Hepatocyte (in vitro differentiated cells): Measurements from ENCODE around the gene SLX4IP. TPM values are rescaled to one million over a fixed set of nuclear protein-coding genes. Genes with fewer than 3 reads are reported as not detected.

Experiments used
- DNase-seq: peaks from one replicate; pipeline ENCODE4 v3.0.0-alpha.2; 2016; ENCODE audit warnings: low spot score
- H2AFZ ChIP-seq: fragments of 200-600 bp; sonication (generic); 2 replicates; pipeline ENCODE4 v1.6.0; 2016; ENCODE audit warnings: antibody characterized with exemption, mild to moderate bottlenecking
- H3K27ac ChIP-seq: fragments of 200-600 bp; sonication (generic); 2 replicates; pipeline ENCODE4 v1.5.1; 2016; ENCODE audit warnings: mild to moderate bottlenecking
- H3K27me3 ChIP-seq: fragments of 200-600 bp; sonication (generic); 2 replicates; pipeline ENCODE4 v1.6.1; 2016
- H3K36me3 ChIP-seq: fragments of 200-600 bp; sonication (generic); replicated peaks from 2 replicates; pipeline ENCODE4 v1.5.1; 2016; ENCODE audit warnings: low read depth; ENCODE audit not compliant: insufficient read depth
- H3K4me1 ChIP-seq: fragments of 200-600 bp; sonication (generic); 2 replicates; pipeline ENCODE4 v1.5.1; 2016; ENCODE audit warnings: mild to moderate bottlenecking, moderate library complexity; ENCODE audit not compliant: insufficient read depth
- H3K4me2 ChIP-seq: fragments of 200-600 bp; sonication (generic); 2 replicates; pipeline ENCODE4 v1.6.0; 2016
- H3K4me3 ChIP-seq: fragments of 200-600 bp; sonication (generic); 2 replicates; pipeline ENCODE4 v1.5.1; 2016; ENCODE audit warnings: mild to moderate bottlenecking
- H3K79me2 ChIP-seq: fragments of 200-600 bp; sonication (generic); 2 replicates; pipeline ENCODE4 v1.6.0; 2017; ENCODE audit warnings: mild to moderate bottlenecking
- H3K9me2 ChIP-seq: fragments of 200-600 bp; sonication (generic); replicated peaks from 2 replicates; pipeline ENCODE4 v1.6.0; 2017; ENCODE audit warnings: mild to moderate bottlenecking; ENCODE audit not compliant: insufficient read depth
- H3K9me3 ChIP-seq: fragments of 200-600 bp; sonication (generic); 2 replicates; pipeline ENCODE4 v1.5.1; 2016; ENCODE audit warnings: low read depth, mild to moderate bottlenecking
- H4K20me1 ChIP-seq: fragments of 200-600 bp; sonication (generic); 2 replicates; pipeline ENCODE4 v1.6.0; 2016; ENCODE audit warnings: mild to moderate bottlenecking; ENCODE audit not compliant: insufficient read depth, poor library complexity, severe bottlenecking
- CTCF ChIP-seq: fragments of 200-600 bp; sonication (generic); IDR thresholded peaks from 2 replicates; pipeline ENCODE4 v1.5.1; 2016; ENCODE audit warnings: antibody characterized with exemption, mild to moderate bottlenecking; ENCODE audit not compliant: poor library complexity
- EZH2 ChIP-seq: fragments of 200-600 bp; sonication (generic); IDR thresholded peaks from 2 replicates; pipeline ENCODE4 v1.6.1; 2016; ENCODE audit warnings: antibody characterized with exemption, mild to moderate bottlenecking, borderline replicate concordance
- EZH2phosphoT487 ChIP-seq: fragments of 200-600 bp; sonication (generic); IDR thresholded peaks from one replicate; pipeline ENCODE4 v1.6.1; 2018; ENCODE audit warnings: antibody characterized with exemption, mild to moderate bottlenecking, low read depth, moderate library complexity; ENCODE audit not compliant: unreplicated experiment, severe bottlenecking
- WGBS: methylation state at CpG from one replicate; pipeline ENCODE4 v1.1.6; 2016; ENCODE audit warnings: low lambda C conversion rate; ENCODE audit errors: missing lambda C conversion rate; 5-methylcytosine and 5-hydroxymethylcytosine counted together
- polyA plus RNA-seq: library from polyadenylated mRNA; unstranded; fragments of >200 nt; fragmentation: Nextera tagmentation; extraction: Ambion mirVana; gene quantifications from 2 replicates; pipeline ENCODE4 v1.2.1, GENCODE V29; 2016
- total RNA-seq: library from RNA; depleted of rRNA; stranded (reverse); fragments of >200 nt; gene quantifications from 2 replicates; pipeline ENCODE4 v1.2.3, GENCODE V29; 2014

SLX4IP gene
- total and polyA plus RNA-seq, 2 experiments from 2014 or later: 2.9 to 5.7 TPM

DNA sequence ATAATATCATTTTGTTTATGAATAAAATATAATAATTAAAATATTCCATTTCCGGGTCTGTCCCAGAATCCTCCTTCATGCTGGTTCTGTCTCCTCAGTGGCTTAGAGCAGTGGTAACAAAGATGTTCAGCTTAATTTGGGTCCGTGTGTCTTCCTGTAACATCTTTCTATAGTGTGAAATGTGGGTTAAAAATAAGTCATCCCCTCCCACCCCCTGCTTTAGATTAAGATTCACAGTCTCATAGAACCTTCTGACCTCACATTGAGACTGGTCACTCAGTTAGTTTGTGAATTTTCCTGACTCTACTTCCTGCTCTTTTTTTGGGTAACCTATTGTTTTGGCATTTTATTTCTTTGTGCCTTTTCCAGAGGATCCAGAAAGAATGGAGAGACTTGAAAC is 55.2 kb downstream of the SLX4IP start:
- no peaks in the 10 kb centered on the region for H3K27me3 ChIP-seq
- no peaks in the 10 kb centered on the region for H3K36me3 ChIP-seq
- no peaks in the 10 kb centered on the region for H3K9me2 ChIP-seq
- no peak for TF ChIP-seq EZH2phosphoT487
- no peak for TF ChIP-seq CTCF
- no peak for TF ChIP-seq EZH2
- H3K4me3 ChIP-seq: no peak overlapping the region
- H3K27ac ChIP-seq: no peak overlapping the region
- no peak overlapping the region for H2AFZ ChIP-seq
- no peak for DNase-seq
- no peaks in the 10 kb centered on the region for H3K9me3 ChIP-seq
- H4K20me1 ChIP-seq: no peaks in the 10 kb centered on the region
- WGBS: 90% methylated on average over 2 of the region's 2 CpGs
- peaks cover 5% of the 10 kb centered on the region for H3K4me1 ChIP-seq
- no peak overlapping the region for H3K4me2 ChIP-seq
- no peaks in the 10 kb centered on the region for H3K79me2 ChIP-seq

GRCh38 chr20:10490706-10491105 is 55.6 kb downstream of the SLX4IP start:
- DNase-seq: no peak
- Histone ChIP-seq H2AFZ (no peak overlapping the region), H3K4me3 (no peak overlapping the region), H3K9me3 (no peaks in the 10 kb centered on the region), H3K36me3 (no peaks in the 10 kb centered on the region), H3K4me2 (no peak overlapping the region), H3K4me1 (peaks cover 5% of the 10 kb centered on the region), H3K79me2 (no peaks in the 10 kb centered on the region), H3K9me2 (no peaks in the 10 kb centered on the region), H3K27ac (no peak overlapping the region), H4K20me1 (no peaks in the 10 kb centered on the region), H3K27me3 (no peaks in the 10 kb centered on the region)
- WGBS: 29% methylated on average over 1 of the region's 1 CpG
- TF ChIP-seq EZH2 (no peak), CTCF (no peak), EZH2phosphoT487 (no peak)

DNA sequence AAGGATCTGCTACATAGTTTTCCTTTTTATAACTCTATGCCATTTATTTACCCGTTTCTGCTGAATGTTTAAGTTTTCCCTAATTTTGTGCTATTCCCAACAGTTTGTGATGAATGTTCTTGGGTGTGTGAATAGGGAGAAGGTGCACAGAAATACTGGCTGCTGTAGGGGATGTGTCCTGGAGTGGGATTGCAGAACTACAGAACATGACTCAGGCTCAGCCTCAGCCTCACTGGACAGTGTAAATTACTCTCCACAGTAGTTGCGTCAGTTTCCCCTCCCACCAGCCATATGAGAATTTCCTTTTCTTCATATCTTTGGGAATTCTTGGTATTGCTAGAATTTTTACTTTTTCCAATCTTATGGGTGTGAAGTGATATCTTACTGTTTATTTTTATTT is 57.0 kb downstream of the SLX4IP start:
- Histone ChIP-seq H3K79me2 (no peaks in the 10 kb centered on the region), H3K9me3 (no peaks in the 10 kb centered on the region), H3K27me3 (no peaks in the 10 kb centered on the region), H3K4me2 (peak overlapping the region; percentile 7), H4K20me1 (no peaks in the 10 kb centered on the region), H3K27ac (peak overlapping the region; percentile 49), H3K4me1 (peaks cover 5% of the 10 kb centered on the region), H2AFZ (no peak overlapping the region), H3K36me3 (no peaks in the 10 kb centered on the region), H3K9me2 (no peaks in the 10 kb centered on the region), H3K4me3 (no peak overlapping the region)
- TF ChIP-seq EZH2phosphoT487 (no peak), CTCF (no peak), EZH2 (no peak)
- no peak for DNase-seq
- WGBS: 63% methylated on average over 2 of the region's 2 CpGs

DNA sequence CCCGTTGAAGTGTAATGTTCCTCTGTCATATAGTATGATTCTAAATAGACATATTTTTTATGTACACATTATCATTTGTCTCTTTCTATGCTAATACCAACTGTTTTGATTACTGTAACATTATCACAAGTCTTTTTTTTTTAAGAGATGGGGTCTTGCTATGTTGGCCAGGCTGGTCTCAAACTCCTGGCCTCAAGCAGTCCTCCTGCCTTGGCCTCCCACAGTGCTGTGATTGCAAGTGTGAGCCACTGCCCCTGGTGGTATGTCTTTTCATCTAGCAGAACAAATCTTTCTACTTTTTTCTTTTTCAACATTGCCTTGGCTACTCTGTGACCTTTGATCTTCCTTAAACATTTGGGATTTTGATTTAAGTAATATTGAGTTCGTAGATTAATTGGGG is 57.7 kb downstream of the SLX4IP start:
- Histone ChIP-seq H3K27ac (no peak overlapping the region), H3K4me2 (no peak overlapping the region), H3K4me1 (peaks cover 5% of the 10 kb centered on the region), H2AFZ (no peak overlapping the region), H4K20me1 (no peaks in the 10 kb centered on the region), H3K9me2 (no peaks in the 10 kb centered on the region), H3K9me3 (no peaks in the 10 kb centered on the region), H3K79me2 (no peaks in the 10 kb centered on the region), H3K4me3 (no peak overlapping the region), H3K27me3 (no peaks in the 10 kb centered on the region), H3K36me3 (no peaks in the 10 kb centered on the region)
- WGBS: 97% methylated on average over 2 of the region's 2 CpGs
- DNase-seq: no peak
- TF ChIP-seq EZH2phosphoT487 (no peak), EZH2 (no peak), CTCF (no peak)
